ENCODE results near the gene CAMK4.

DNA sequence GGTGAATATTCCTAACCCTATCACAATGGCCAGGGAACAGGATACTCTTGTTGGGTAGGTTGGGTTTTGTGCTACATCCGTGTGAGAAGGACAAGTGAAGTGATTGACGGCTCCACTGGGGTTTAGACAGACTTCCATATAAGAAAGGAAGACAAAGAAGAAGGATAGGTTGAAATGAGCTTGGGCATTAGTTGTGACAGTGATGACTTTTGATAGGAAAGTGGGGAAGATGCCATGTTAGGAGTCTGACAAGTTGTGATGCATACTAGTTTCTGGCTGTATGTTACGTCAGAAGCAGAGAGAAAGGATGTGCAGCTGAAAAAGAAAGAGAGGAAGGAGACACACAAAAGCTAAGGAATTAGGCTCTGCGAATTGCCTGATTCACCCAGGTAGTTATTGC lies 150.2 kb downstream of the CAMK4 start:
- TF ChIP-seq, protein P1, sequence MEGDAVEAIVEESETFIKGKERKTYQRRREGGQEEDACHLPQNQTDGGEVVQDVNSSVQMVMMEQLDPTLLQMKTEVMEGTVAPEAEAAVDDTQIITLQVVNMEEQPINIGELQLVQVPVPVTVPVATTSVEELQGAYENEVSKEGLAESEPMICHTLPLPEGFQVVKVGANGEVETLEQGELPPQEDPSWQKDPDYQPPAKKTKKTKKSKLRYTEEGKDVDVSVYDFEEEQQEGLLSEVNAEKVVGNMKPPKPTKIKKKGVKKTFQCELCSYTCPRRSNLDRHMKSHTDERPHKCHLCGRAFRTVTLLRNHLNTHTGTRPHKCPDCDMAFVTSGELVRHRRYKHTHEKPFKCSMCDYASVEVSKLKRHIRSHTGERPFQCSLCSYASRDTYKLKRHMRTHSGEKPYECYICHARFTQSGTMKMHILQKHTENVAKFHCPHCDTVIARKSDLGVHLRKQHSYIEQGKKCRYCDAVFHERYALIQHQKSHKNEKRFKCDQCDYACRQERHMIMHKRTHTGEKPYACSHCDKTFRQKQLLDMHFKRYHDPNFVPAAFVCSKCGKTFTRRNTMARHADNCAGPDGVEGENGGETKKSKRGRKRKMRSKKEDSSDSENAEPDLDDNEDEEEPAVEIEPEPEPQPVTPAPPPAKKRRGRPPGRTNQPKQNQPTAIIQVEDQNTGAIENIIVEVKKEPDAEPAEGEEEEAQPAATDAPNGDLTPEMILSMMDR (IDR thresholded peaks at IDR 0.05 in 8 of 11, conservative IDR thresholded peaks at IDR 0.05 in 3 of 11), result no peak
- no peak for TF ChIP-seq POLR2A (IDR thresholded peaks at IDR 0.05)
